GM18511 (cell line): ENCODE results near the gene RUSC2.
"Not testable (repeated sequence)": the region's sequence is repeated elsewhere in the genome, so short reads cannot be mapped to it uniquely, and the experiment has no call there.

ENCODE experiments used
- ATAC-seq: cut with Tn5 transposase; IDR thresholded peaks from one replicate; pipeline ENCODE4 v1.9.1; 2021; ENCODE audit warnings: mild to moderate bottlenecking, moderate library complexity; ENCODE audit not compliant: unreplicated experiment

The RUSC2 gene

GRCh38 chr9:35489313-35490154, at the start of gene RUSC2:
Gene RUSC2 (plus strand): TSS chr9:35490111. CDS start chr9:35546522, 56,411 bp downstream.
- peak; percentile 59 for ATAC-seq

GRCh38 chr9:35446012-35446411, 43.9 kb upstream of the RUSC2 start:
- no peak for ATAC-seq

GRCh38 chr9:35448496-35448895, 41.4 kb upstream of the RUSC2 start:
- no peak for ATAC-seq

- ATAC-seq, result no peak
Observed at GRCh38 chr9:35452481-35452880, 37.4 kb upstream of the RUSC2 start.

- no peak for ATAC-seq
Observed at GRCh38 chr9:35453786-35454185, 36.1 kb upstream of the RUSC2 start.

- ATAC-seq, result no peak
Observed at GRCh38 chr9:35464141-35465025, 25.5 kb upstream of the RUSC2 start.

GRCh38 chr9:35470340-35470739, 19.6 kb upstream of the RUSC2 start:
- no peak for ATAC-seq

- no peak for ATAC-seq
Observed at GRCh38 chr9:35470894-35471293, 19.0 kb upstream of the RUSC2 start.

GRCh38 chr9:35476596-35476995, 13.3 kb upstream of the RUSC2 start:
- ATAC-seq, result no peak

GRCh38 chr9:35477211-35477855, 12.6 kb upstream of the RUSC2 start:
- not testable (repeated sequence) for ATAC-seq

- no peak for ATAC-seq
Observed at GRCh38 chr9:35478871-35479270, 11.0 kb upstream of the RUSC2 start.

GRCh38 chr9:35481347-35481975, 8.4 kb upstream of the RUSC2 start:
- ATAC-seq, result no peak

GRCh38 chr9:35482071-35482470, 7.8 kb upstream of the RUSC2 start:
- no peak for ATAC-seq

GRCh38 chr9:35484406-35484805, 5.5 kb upstream of the RUSC2 start:
- no peak for ATAC-seq

GRCh38 chr9:35487081-35487480, 2.8 kb upstream of the RUSC2 start:
- no peak for ATAC-seq

- ATAC-seq, result no peak
Observed at GRCh38 chr9:35488021-35488420, 1.9 kb upstream of the RUSC2 start.

GRCh38 chr9:35488566-35489312, 1.2 kb upstream of the RUSC2 start:
- no peak for ATAC-seq

GRCh38 chr9:35490155-35490909, 421 bp downstream of the RUSC2 start:
- peak; percentile 6 for ATAC-seq

GRCh38 chr9:35490910-35491465, 1.1 kb downstream of the RUSC2 start:
- ATAC-seq, result no peak
